K562 (cell line): ENCODE measurements around the gene NEDD4.

ENCODE experiments used
- NFIC ChIP-seq: fragments of 450-650 bp; IDR thresholded peaks from 2 replicates; pipeline ENCODE4 v1.6.1; 2017; ENCODE audit warnings: mild to moderate bottlenecking, inconsistent platforms
- TF ChIP-seq, protein P1 (sequence below): sonication (generic); formaldehyde crosslinking; IDR thresholded peaks from 2 replicates; pipeline ENCODE4 v1.8.0; 2022; ENCODE audit warnings: missing genetic modification reagents, mild to moderate bottlenecking, borderline replicate concordance

GRCh38 chr15:55899537-55899936 is 93.9 kb downstream of the NEDD4 start:
- TF ChIP-seq NFIC: no peak
- TF ChIP-seq, protein P1, sequence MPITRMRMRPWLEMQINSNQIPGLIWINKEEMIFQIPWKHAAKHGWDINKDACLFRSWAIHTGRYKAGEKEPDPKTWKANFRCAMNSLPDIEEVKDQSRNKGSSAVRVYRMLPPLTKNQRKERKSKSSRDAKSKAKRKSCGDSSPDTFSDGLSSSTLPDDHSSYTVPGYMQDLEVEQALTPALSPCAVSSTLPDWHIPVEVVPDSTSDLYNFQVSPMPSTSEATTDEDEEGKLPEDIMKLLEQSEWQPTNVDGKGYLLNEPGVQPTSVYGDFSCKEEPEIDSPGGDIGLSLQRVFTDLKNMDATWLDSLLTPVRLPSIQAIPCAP: no peak
